Mucosa of descending colon (tissue), 3 donors: ENCODE results near the gene SECTM1. TPM values are rescaled to one million over a fixed set of nuclear protein-coding genes. Genes with fewer than 3 reads are reported as not detected.
"Not testable (repeated sequence)": the region's sequence is repeated elsewhere in the genome, so short reads cannot be mapped to it uniquely, and the experiment has no call there.

Experiments used
- ATAC-seq: fragments of 200-7000 bp; cut with Tn5 transposase; one replicate; pipeline ENCODE4 v1.9.1; 2020; ENCODE audit warnings: mild to moderate bottlenecking, moderate library complexity
- DNase-seq, 3 donors: peaks; one replicate each; pipeline ENCODE4 v3.0.0-alpha.2; 2020
- H3K36me3 ChIP-seq: fragments of 200-600 bp; one replicate; pipeline ENCODE4 v1.8.0; 2021; ENCODE audit warnings: low read depth, mild to moderate bottlenecking
- H3K4me1 ChIP-seq: fragments of 200-600 bp; one replicate; pipeline ENCODE4 v1.8.0; 2021; ENCODE audit warnings: low read depth, mild to moderate bottlenecking
- H3K4me3 ChIP-seq: fragments of 200-600 bp; one replicate; pipeline ENCODE4 v1.8.0; 2021; ENCODE audit warnings: mild to moderate bottlenecking
- H3K9me3 ChIP-seq: fragments of 200-600 bp; one replicate; pipeline ENCODE4 v1.8.0; 2021; ENCODE audit warnings: mild to moderate bottlenecking
- intact Hi-C, 2 donors: fragments of 100-400 bp; cut with DNase I in 1 of 2; cut with micrococcal nuclease in 1 of 2; formaldehyde crosslinking; loops; one replicate each; pipeline versions ENCODE4 v1.11.0 to v1.11.1; 2022; cut with DNase I, micrococcal nuclease
- long read RNA-seq, 2 donors: library from polyadenylated mRNA; unstranded; transcript quantifications; one replicate each; pipeline ENCODE4 v2.0.0, GENCODE V29; 2019 to 2021
- total RNA-seq, 3 donors: library from RNA; stranded (reverse); fragmentation: NEBNext Ultra II Directional in 2 of 3; extraction: Animal tissue kit (Norgen Biotek cat#: 25700) in 2 of 3; gene quantifications; one replicate each; pipeline versions ENCODE4 v1.2.1 to v1.2.4, GENCODE V29; 2021 to 2023
- TF ChIP-seq, protein P1 (sequence below): fragments of 200-600 bp; IDR thresholded peaks from one replicate; pipeline ENCODE4 v1.8.0; 2022; ENCODE audit warnings: antibody characterized with exemption, mild to moderate bottlenecking
- donor health status: DM: no; HTN: no; CAD: no; lungs with moderate emphysema.
- donor health status: DM: no; HTN: no; CAD: no.
- donor health status: DM: no; HTN: yes; CAD: no.

Gene SECTM1
- total RNA-seq = 100 to 1,000 TPM; 127 to 268 (median 213) TPM
- long read RNA-seq, donor 1, transcript SECTM1-204 (5 exons, 787 nt) = minor isoform, 5 of 268 reads
- long read RNA-seq, donor 1, transcript SECTM1-201 (5 exons, 2,235 nt) = major isoform, 191 of 268 reads
- long read RNA-seq, donor 1, partial matches to known transcripts = 41 of 268 reads
- long read RNA-seq, donor 1, other reads (novel, unspliced or antisense) = 30 of 268 reads
- long read RNA-seq, donor 2, partial matches to known transcripts = 3 of 5 reads
- long read RNA-seq, donor 2, other reads (novel, unspliced or antisense) = 1 of 5 reads

DNA sequence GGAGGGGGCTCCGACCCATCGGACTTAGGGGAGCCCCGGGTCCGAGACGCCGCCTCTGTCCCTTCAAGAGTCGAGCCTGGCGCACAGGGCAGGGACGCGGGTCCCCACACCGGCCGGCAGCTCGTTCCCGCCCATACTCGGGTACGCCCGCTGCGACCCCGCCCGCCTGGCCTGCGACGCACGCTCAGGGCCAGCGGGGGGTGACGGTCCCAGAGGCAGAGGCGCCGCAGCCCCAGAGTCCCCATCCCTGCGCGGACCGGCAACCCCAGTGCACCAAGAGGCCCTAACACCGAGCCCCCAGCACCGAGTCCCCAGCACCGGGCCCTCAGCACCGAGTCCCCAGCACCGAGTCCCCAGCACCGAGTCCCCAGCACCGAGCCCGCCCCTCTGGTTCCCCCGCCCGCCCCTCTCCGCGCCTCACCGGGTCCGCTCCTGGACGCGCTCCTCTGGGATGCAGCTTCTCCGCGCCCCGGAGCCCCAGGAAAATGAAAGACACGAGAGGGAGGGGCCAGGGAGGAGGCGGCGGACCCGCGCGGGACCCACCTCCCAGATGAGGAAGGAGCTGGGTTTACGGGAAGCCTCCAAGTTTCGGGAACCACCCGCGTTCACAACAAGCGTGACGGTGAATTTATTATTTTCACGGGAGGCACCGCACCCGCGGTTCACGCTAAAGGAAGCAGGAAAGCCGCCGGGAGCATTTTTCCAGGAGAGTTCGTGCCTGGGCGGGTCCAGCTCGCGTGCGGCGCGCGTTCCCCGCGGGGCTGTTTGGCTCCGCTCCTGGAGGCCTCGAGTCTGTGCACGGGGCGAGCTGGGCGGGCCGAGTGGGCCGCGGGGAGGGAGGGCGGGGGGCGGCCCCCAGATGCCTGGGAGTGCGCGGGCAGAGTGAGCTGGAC lies at the start of gene SECTM1:
Gene SECTM1 (minus strand): TSS at position 488 of the 893 bp plus-strand sequence. CDS start 6,526 bp downstream, outside the sequence.
- DNase-seq (peak; percentile 67 to 82 (median 78)), ATAC-seq (peak; percentile 30)
- H3K9me3 ChIP-seq = no peaks in the 10 kb centered on the region
- no peak within 1 kb of the TSS for H3K4me3 ChIP-seq
- H3K4me1 ChIP-seq = peaks cover 66% of the 10 kb centered on the region
- TF ChIP-seq, protein P1, sequence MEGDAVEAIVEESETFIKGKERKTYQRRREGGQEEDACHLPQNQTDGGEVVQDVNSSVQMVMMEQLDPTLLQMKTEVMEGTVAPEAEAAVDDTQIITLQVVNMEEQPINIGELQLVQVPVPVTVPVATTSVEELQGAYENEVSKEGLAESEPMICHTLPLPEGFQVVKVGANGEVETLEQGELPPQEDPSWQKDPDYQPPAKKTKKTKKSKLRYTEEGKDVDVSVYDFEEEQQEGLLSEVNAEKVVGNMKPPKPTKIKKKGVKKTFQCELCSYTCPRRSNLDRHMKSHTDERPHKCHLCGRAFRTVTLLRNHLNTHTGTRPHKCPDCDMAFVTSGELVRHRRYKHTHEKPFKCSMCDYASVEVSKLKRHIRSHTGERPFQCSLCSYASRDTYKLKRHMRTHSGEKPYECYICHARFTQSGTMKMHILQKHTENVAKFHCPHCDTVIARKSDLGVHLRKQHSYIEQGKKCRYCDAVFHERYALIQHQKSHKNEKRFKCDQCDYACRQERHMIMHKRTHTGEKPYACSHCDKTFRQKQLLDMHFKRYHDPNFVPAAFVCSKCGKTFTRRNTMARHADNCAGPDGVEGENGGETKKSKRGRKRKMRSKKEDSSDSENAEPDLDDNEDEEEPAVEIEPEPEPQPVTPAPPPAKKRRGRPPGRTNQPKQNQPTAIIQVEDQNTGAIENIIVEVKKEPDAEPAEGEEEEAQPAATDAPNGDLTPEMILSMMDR = no peak
- H3K36me3 ChIP-seq = no peaks in the 10 kb centered on the region
- intact Hi-C loops = no loop called here

DNA sequence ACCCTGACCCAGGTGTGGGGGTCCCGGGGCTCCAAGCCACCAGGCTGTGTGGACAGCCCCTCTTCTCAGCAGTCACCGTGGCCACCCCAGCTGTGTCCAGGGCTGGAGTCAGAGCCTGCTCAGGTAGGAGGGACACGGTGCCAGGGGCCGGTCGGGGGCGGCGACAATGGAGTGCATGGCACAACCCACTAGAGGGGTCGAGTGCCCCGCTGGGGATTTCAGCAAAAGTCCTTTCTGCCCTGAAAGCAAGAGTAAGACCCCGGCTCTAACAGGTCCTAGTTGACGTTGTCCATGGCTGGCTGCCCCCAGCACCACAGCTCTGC lies 49.3 kb upstream of the SECTM1 start:
- intact Hi-C loops = no loop called here
- no peaks in the 10 kb centered on the region for H3K36me3 ChIP-seq
- DNase-seq (peak in 1 of 3 donors; percentile 48), ATAC-seq (no peak)
- no peaks in the 10 kb centered on the region for H3K9me3 ChIP-seq
- H3K4me3 ChIP-seq = no peak overlapping the region
- TF ChIP-seq, protein P1 = no peak
- peaks cover 5% of the 10 kb centered on the region for H3K4me1 ChIP-seq

DNA sequence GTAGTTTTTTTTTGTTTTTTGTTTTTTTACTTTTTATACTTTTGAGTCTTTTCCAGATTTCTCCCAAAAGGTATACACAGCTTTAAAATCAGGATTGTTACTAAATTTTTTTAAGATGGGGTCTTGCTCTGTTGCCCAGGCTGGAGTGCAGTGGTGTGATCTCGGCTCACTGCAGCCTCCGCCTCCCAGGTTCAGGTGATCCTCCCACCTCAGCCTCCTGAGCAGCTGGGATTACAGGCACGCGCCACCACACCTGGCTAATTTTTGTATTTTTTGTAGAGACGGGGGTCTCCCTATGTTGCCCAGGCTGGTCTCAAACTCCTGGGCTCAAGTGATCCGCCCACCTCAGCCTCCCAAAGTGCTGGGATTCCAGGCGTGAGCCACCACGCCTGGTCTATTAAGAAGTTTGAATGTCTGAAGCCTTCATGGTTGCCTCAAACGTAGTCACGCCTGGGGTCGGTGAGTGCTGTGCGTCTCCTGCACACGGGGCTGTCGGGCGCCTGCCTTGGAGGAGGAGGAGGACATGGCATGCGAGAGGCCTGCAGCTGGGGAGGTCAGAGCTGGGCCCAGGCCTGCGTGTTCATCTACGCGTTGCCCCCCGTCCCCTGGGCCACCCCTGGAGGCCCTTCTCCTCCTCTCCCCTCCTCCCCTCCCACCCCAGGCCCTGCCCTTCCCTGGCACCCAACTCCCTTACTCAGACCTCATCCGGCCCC lies 48.8 kb upstream of the SECTM1 start:
- DNase-seq, H3K4me3 ChIP-seq, intact Hi-C loops, H3K4me1 ChIP-seq, H3K36me3 ChIP-seq, ATAC-seq, H3K9me3 ChIP-seq: not testable (repeated sequence)

DNA sequence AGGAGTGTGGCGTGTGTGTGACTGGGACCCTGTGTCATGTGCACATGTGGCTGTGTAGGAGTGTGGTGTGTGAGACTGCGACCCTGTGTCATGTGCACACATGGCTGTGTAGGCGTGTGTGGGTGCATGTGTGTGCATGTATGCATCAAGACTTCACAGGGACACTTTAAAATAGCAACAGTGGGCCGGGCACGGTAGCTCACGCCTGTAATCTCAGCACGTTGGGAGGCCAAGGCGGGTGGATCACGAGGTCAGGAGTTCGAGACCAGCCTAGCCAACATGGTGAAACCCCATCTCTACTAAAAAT lies 48.1 kb upstream of the SECTM1 start:
- intact Hi-C loops, ATAC-seq: not testable (repeated sequence)
- DNase-seq = peak in 1 of 3 donors; percentile 17

DNA sequence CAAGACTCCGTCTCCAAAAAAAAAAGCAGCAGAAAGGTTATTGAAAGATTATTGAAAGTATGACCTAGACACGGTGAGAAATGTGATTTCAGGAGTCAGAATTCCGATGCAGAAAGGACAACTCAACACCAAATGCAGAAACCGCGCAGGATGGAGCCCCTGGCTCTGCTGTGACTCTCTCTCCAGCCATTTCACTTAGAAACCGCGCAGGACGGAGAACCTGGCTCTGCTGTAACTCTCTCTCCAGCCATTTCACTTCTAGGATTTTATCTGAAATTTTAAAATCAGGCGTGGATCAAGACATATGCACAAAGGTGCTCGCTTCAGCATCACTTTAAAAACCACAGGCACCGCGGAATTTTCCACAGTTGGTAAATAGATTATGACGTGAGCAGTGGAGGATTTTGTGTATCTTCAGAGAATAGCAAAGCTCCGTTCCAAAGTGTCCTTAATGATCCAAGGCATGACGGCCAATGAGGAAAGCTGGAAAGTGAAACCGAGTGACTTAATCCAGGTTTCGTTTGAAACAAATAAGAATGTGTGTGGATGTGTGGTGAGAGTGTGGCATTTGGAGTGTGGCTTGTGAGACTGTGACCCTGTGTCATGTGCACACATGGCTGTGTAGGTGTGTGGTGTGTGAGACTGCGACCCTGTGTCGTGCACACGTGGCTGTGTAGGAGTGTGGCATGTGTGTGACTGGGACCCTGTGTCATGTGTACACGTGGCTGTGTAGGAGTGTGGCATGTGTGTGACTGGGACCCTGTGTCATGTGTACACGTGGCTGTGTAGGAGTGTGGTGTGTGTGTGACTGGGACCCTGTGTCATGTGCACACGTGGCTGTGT lies 47.5 kb upstream of the SECTM1 start:
- DNase-seq (no peak), ATAC-seq (peak; percentile 28)
- TF ChIP-seq, protein P1 = no peak
- no peaks in the 10 kb centered on the region for H3K36me3 ChIP-seq
- intact Hi-C loops = no loop called here
- H3K9me3 ChIP-seq = no peaks in the 10 kb centered on the region
- peaks cover 5% of the 10 kb centered on the region for H3K4me1 ChIP-seq
- no peak overlapping the region for H3K4me3 ChIP-seq

More for the DNA sequence above, 48.1 kb upstream of the SECTM1 start:
- not testable (repeated sequence) for H3K9me3 ChIP-seq, H3K4me1 ChIP-seq, H3K36me3 ChIP-seq, H3K4me3 ChIP-seq

DNA sequence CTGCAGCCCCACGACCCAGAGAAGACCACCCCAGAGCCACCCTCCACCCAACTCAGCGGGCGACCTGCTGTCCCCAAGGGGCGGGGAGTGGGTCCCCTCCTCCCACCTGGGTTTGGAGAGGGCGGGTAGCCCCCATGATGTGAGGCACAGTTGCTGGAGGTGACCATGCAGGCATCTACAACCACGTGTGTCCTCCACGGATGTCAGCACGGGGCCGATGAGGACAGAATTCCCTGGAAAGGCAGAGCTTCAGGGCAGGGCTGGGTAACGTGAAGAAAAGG lies 45.1 kb upstream of the SECTM1 start:
- Histone ChIP-seq H3K9me3 (no peaks in the 10 kb centered on the region), H3K4me3 (no peak overlapping the region), H3K36me3 (no peaks in the 10 kb centered on the region), H3K4me1 (no peaks in the 10 kb centered on the region)
- intact Hi-C loops = no loop called here
- ATAC-seq (no peak), DNase-seq (peak in 1 of 3 donors; percentile 40)
- TF ChIP-seq, protein P1 = no peak
